Neural cell (in vitro differentiated cells): Measurements from ENCODE around the gene TRAF5.

Experiments
- CTCF ChIP-seq: fragments of 450-650 bp; IDR thresholded peaks from 2 replicates; pipeline ENCODE4 v1.5.1; 2014; ENCODE audit warnings: antibody characterized with exemption, mild to moderate bottlenecking, moderate library complexity; ENCODE audit not compliant: poor library complexity, severe bottlenecking
- EP300 ChIP-seq: fragments of 450-650 bp; conservative IDR thresholded peaks from 2 replicates; pipeline ENCODE4 v1.6.1; 2014; ENCODE audit warnings: antibody characterized with exemption, mild to moderate bottlenecking, moderate library complexity; ENCODE audit not compliant: poor library complexity, severe bottlenecking
- TAF1 ChIP-seq: IDR thresholded peaks from 2 replicates; pipeline ENCODE4 v1.6.1; 2012; ENCODE audit warnings: low read depth

- TF ChIP-seq CTCF (no peak), TAF1 (no peak), EP300 (no peak)
Measured at GRCh38 chr1:211361202-211361601, 34.6 kb downstream of the TRAF5 start.
